OCI-LY3 (cell line): ENCODE measurements around the gene MAPKAP1.

Experiments used
- H2AFZ ChIP-seq: fragments of 200-600, 300-600 bp; shearing (Covaris generic); 2 replicates; pipeline ENCODE4 v1.6.0; 2014; ENCODE audit warnings: antibody characterized with exemption, low read depth, low read length
- H3K27ac ChIP-seq: fragments of 200-600, 300-600 bp; sonication (generic); 2 replicates; pipeline ENCODE4 v1.5.1; 2014; ENCODE audit warnings: mild to moderate bottlenecking, low read length, moderate library complexity, mixed read lengths
- H3K27me3 ChIP-seq: fragments of 200-600, 300-600 bp; sonication (generic); 2 replicates; pipeline ENCODE4 v1.6.1; 2014; ENCODE audit warnings: low read depth, low read length, mixed read lengths
- H3K36me3 ChIP-seq: fragments of 200-600, 300-600 bp; sonication (generic); replicated peaks from 2 replicates; pipeline ENCODE3; 2014; ENCODE audit warnings: low read depth, low read length, mixed read lengths
- H3K4me1 ChIP-seq: fragments of 300-600, 200-600 bp; sonication (generic); 2 replicates; pipeline ENCODE4 v1.6.1; 2014; ENCODE audit warnings: low read length, mixed read lengths
- H3K4me2 ChIP-seq: fragments of 200-600, 300-600 bp; sonication (generic); 2 replicates; pipeline ENCODE4 v1.6.1; 2014; ENCODE audit warnings: low read length, mixed read lengths
- H3K4me3 ChIP-seq: fragments of 300-600, 200-600 bp; sonication (generic); 2 replicates; pipeline ENCODE4 v1.5.1; 2014; ENCODE audit warnings: antibody characterized with exemption, mild to moderate bottlenecking, low read length, moderate library complexity
- H3K79me2 ChIP-seq: fragments of 300-600, 200-600 bp; shearing (Covaris generic); 2 replicates; pipeline ENCODE4 v1.6.1; 2014; ENCODE audit warnings: mild to moderate bottlenecking, low read length, mixed read lengths
- H3K9ac ChIP-seq: fragments of 300-600, 200-600 bp; shearing (Covaris generic); 2 replicates; pipeline ENCODE4 v1.6.0; 2014; ENCODE audit warnings: mild to moderate bottlenecking, low read length, moderate library complexity
- H3K9me3 ChIP-seq: fragments of 200-600, 300-600 bp; shearing (Covaris generic); 2 replicates; pipeline ENCODE4 v1.6.1; 2014; ENCODE audit warnings: low read length, mixed read lengths; ENCODE audit not compliant: insufficient read depth
- H4K20me1 ChIP-seq: fragments of 200-600, 300-600 bp; sonication (generic); 2 replicates; pipeline ENCODE4 v1.6.1; 2016; ENCODE audit warnings: low read length, mixed read lengths; ENCODE audit not compliant: insufficient read depth
- EZH2phosphoT487 ChIP-seq: fragments of 200-600 bp; shearing (Covaris generic); IDR thresholded peaks from 2 replicates; pipeline ENCODE4 v1.6.1; 2018; ENCODE audit warnings: antibody characterized with exemption, mixed run types, low read depth
- TF ChIP-seq, protein P1 (sequence below): fragments of 200-600, 300-600 bp; sonication (generic); IDR thresholded peaks from 2 replicates; pipeline ENCODE4 v1.5.1; 2014; ENCODE audit warnings: antibody characterized with exemption, low read length, low read depth

MAPKAP1 gene

DNA sequence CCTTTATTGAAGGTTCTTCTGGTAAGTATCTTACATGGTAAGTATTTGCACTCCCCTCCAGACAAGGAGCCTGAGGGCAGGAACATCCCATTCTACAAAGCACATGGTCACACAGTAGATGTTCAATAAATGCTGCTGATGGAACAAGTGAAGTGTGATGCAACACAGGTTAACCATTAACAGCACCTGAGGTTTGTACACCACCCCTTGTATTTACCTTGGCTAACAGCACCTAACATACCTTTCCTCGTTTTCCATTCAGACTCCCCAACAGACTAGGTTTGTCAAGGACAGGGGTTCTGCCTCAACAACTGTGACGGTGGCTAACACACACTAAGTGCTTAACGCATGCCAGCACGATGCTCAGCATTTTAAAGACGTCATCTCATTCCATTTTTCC is 213.6 kb downstream of the MAPKAP1 start:
- Histone ChIP-seq H3K4me3 (no peak overlapping the region), H3K9me3 (no peaks in the 10 kb centered on the region), H2AFZ (no peak overlapping the region), H3K9ac (no peak overlapping the region), H4K20me1 (0 out of 2 replicates have a peak, but pooled peaks cover 5% of the 10 kb centered on the region), H3K4me1 (peaks cover 15% of the 10 kb centered on the region), H3K79me2 (no peaks in the 10 kb centered on the region), H3K27ac (no peak overlapping the region), H3K4me2 (no peak overlapping the region), H3K36me3 (no peaks in the 10 kb centered on the region), H3K27me3 (no peaks in the 10 kb centered on the region)
- TF ChIP-seq, protein P1, sequence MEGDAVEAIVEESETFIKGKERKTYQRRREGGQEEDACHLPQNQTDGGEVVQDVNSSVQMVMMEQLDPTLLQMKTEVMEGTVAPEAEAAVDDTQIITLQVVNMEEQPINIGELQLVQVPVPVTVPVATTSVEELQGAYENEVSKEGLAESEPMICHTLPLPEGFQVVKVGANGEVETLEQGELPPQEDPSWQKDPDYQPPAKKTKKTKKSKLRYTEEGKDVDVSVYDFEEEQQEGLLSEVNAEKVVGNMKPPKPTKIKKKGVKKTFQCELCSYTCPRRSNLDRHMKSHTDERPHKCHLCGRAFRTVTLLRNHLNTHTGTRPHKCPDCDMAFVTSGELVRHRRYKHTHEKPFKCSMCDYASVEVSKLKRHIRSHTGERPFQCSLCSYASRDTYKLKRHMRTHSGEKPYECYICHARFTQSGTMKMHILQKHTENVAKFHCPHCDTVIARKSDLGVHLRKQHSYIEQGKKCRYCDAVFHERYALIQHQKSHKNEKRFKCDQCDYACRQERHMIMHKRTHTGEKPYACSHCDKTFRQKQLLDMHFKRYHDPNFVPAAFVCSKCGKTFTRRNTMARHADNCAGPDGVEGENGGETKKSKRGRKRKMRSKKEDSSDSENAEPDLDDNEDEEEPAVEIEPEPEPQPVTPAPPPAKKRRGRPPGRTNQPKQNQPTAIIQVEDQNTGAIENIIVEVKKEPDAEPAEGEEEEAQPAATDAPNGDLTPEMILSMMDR: no peak
- TF ChIP-seq EZH2phosphoT487: no peak

DNA sequence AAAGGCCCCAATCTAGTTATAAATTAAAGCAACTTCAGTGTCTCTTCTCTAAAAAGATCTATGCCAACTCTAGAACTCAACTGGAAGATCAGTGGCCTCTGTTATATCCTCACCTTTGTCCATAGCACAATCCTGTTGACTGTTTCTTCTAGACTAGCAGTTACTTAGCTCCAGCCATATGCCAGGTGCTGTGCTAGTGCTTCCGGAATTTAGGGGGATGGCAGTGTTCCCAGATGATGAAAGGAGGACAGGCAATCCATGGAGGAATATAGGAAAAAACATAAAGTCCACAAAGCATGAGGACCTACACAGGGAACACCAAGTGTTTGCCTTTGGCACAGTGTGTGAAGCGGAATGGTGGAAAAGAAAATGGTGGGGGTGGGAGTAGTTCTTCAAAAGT is 214.3 kb downstream of the MAPKAP1 start:
- H3K36me3 ChIP-seq: no peaks in the 10 kb centered on the region
- no peak overlapping the region for H3K4me2 ChIP-seq
- no peaks in the 10 kb centered on the region for H3K9me3 ChIP-seq
- H2AFZ ChIP-seq: no peak overlapping the region
- no peak overlapping the region for H3K9ac ChIP-seq
- no peaks in the 10 kb centered on the region for H3K27me3 ChIP-seq
- no peak overlapping the region for H3K27ac ChIP-seq
- peaks cover 15% of the 10 kb centered on the region for H3K4me1 ChIP-seq
- H3K4me3 ChIP-seq: no peak overlapping the region
- TF ChIP-seq, protein P1: no peak
- no peak for TF ChIP-seq EZH2phosphoT487
- no peaks in the 10 kb centered on the region for H3K79me2 ChIP-seq
- 0 out of 2 replicates have a peak, but pooled peaks cover 5% of the 10 kb centered on the region for H4K20me1 ChIP-seq

DNA sequence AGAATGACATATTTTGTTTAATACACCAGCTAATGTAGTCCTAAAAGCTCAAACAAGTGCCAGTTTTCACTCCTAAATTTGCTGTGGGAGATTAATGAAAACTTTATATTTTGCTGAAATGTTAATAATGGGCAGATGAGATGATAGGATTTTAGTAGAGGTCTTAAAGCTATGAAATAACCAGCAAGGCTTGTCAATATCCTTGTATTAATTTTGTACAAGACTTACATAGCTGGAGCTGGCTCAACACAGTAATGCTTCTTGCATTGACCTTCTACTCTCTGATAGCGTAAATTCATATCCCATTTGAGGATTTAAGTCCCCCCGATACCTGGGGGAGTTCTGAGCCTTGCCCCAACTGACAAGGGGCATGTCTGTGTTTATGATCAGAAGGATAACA is 219.2 kb downstream of the MAPKAP1 start:
- H3K9me3 ChIP-seq: no peaks in the 10 kb centered on the region
- H3K36me3 ChIP-seq: peaks cover 2% of the 10 kb centered on the region
- H3K4me2 ChIP-seq: no peak overlapping the region
- no peaks in the 10 kb centered on the region for H3K27me3 ChIP-seq
- H3K4me1 ChIP-seq: no peaks in the 10 kb centered on the region
- TF ChIP-seq, protein P1: no peak
- no peak for TF ChIP-seq EZH2phosphoT487
- H3K9ac ChIP-seq: no peak overlapping the region
- no peak overlapping the region for H3K4me3 ChIP-seq
- H4K20me1 ChIP-seq: no peaks in the 10 kb centered on the region; the same call in 1 of the 2 replicates
- no peak overlapping the region for H3K27ac ChIP-seq
- H3K79me2 ChIP-seq: no peaks in the 10 kb centered on the region
- H2AFZ ChIP-seq: no peak overlapping the region

- H3K9me3 ChIP-seq: no peaks in the 10 kb centered on the region
- H3K4me1 ChIP-seq: no peaks in the 10 kb centered on the region
- TF ChIP-seq, protein P1: no peak
- TF ChIP-seq EZH2phosphoT487: no peak
- H4K20me1 ChIP-seq: no peaks in the 10 kb centered on the region; the same call in 1 of the 2 replicates
- H3K27ac ChIP-seq: no peak overlapping the region
- H3K4me3 ChIP-seq: no peak overlapping the region
- H3K27me3 ChIP-seq: no peaks in the 10 kb centered on the region
- H3K4me2 ChIP-seq: no peak overlapping the region
- no peak overlapping the region for H2AFZ ChIP-seq
- peaks cover 4% of the 10 kb centered on the region for H3K36me3 ChIP-seq
- no peaks in the 10 kb centered on the region for H3K79me2 ChIP-seq
- H3K9ac ChIP-seq: no peak overlapping the region
Measured at GRCh38 chr9:125486576-125486975, 220.4 kb downstream of the MAPKAP1 start.
